SHP77 (cell line): Measurements from ENCODE around the gene CAMSAP1.

ENCODE experiments used
- DNase-seq, 2 experiments: peaks; one replicate each; lab custom pipeline; 2025; lab: John Stamatoyannopoulos, UW

Gene CAMSAP1

GRCh38 chr9:135814421-135815095 lies 92.8 kb downstream of the CAMSAP1 start:
- no peak for DNase-seq

GRCh38 chr9:135813671-135814290 lies 93.6 kb downstream of the CAMSAP1 start:
- DNase-seq: no peak

GRCh38 chr9:135812961-135813360 lies 94.4 kb downstream of the CAMSAP1 start:
- DNase-seq: no peak

GRCh38 chr9:135811801-135812200 lies 95.5 kb downstream of the CAMSAP1 start:
- DNase-seq: peak; percentile 46 to 65

- DNase-seq: no peak
Measured at GRCh38 chr9:135810806-135811575, 96.4 kb downstream of the CAMSAP1 start.

- no peak for DNase-seq
Measured at GRCh38 chr9:135809166-135809565, 98.2 kb downstream of the CAMSAP1 start.

GRCh38 chr9:135805422-135806022 lies 101.8 kb downstream of the CAMSAP1 start:
- DNase-seq: no peak

GRCh38 chr9:135804581-135805421 lies 102.5 kb downstream of the CAMSAP1 start:
- DNase-seq: no peak

GRCh38 chr9:135803441-135803840 lies 103.9 kb downstream of the CAMSAP1 start:
- no peak for DNase-seq

GRCh38 chr9:135802876-135803419 lies 104.4 kb downstream of the CAMSAP1 start:
- no peak for DNase-seq

GRCh38 chr9:135801070-135801469 lies 106.3 kb downstream of the CAMSAP1 start:
- no peak for DNase-seq

- no peak for DNase-seq
Measured at GRCh38 chr9:135799261-135799660, 108.1 kb downstream of the CAMSAP1 start.

GRCh38 chr9:135798263-135798585 lies 109.1 kb downstream of the CAMSAP1 start:
- no peak for DNase-seq

GRCh38 chr9:135797507-135798262 lies 109.7 kb downstream of the CAMSAP1 start:
- DNase-seq: peak; percentile 47 to 49

GRCh38 chr9:135796784-135797485 lies 110.4 kb downstream of the CAMSAP1 start:
- no peak for DNase-seq

- DNase-seq: no peak
Measured at GRCh38 chr9:135795391-135795790, 112.0 kb downstream of the CAMSAP1 start.

- no peak for DNase-seq
Measured at GRCh38 chr9:135794361-135794885, 112.9 kb downstream of the CAMSAP1 start.

- no peak for DNase-seq
Measured at GRCh38 chr9:135794057-135794335, 113.3 kb downstream of the CAMSAP1 start.

GRCh38 chr9:135793221-135794056 lies 113.9 kb downstream of the CAMSAP1 start:
- no peak for DNase-seq
